Small intestine (tissue), 7 donors: ENCODE results near the gene TOE1. TPM values are rescaled to one million over a fixed set of nuclear protein-coding genes. Genes with fewer than 3 reads are reported as not detected.
"Not testable (repeated sequence)": the region's sequence is repeated elsewhere in the genome, so short reads cannot be mapped to it uniquely, and the experiment has no call there.

Source experiments
- DNase-seq, 2 donors: peaks; one replicate each; pipeline versions ENCODE4 v3.0.0 to v3.0.0-alpha.2; 2013
- FAIRE-seq: peaks from 2 replicates; lab custom pipeline; 2012; peaks lifted over from hg19 to GRCh38; lab: Jason Lieb, UNC
- H3K27ac ChIP-seq, 3 donors: one replicate each; pipeline ENCODE4 v1.5.1; 2013; ENCODE audit warnings: low read length in 2 of 3, mild to moderate bottlenecking in 2 of 3, control low read depth in 1 of 3, inconsistent platforms in 1 of 3, low read depth in 1 of 3, moderate library complexity in 1 of 3
- H3K27me3 ChIP-seq, 3 donors: one replicate each; pipeline ENCODE4 v1.6.1; 2013; ENCODE audit warnings: low read length in 3 of 3, inconsistent platforms in 1 of 3; ENCODE audit not compliant: control insufficient read depth in 3 of 3, insufficient read depth in 3 of 3
- H3K36me3 ChIP-seq, 3 donors: one replicate each; pipeline ENCODE4 v1.6.1; 2013; ENCODE audit warnings: low read length in 3 of 3, inconsistent platforms in 1 of 3, low read depth in 1 of 3, mild to moderate bottlenecking in 1 of 3, moderate library complexity in 1 of 3; ENCODE audit not compliant: control insufficient read depth in 3 of 3, insufficient read depth in 2 of 3
- H3K4me1 ChIP-seq, 3 donors: one replicate each; pipeline ENCODE4 v1.6.1; 2013; ENCODE audit warnings: low read length in 2 of 3, inconsistent platforms in 1 of 3, low read depth in 1 of 3, mild to moderate bottlenecking in 1 of 3, moderate library complexity in 1 of 3; ENCODE audit not compliant: control insufficient read depth in 3 of 3, insufficient read depth in 2 of 3
- H3K4me3 ChIP-seq, 3 donors: one replicate each; pipeline ENCODE4 v1.5.1; 2013; ENCODE audit warnings: low read length in 3 of 3, control low read depth in 1 of 3, inconsistent platforms in 1 of 3, low read depth in 1 of 3, mild to moderate bottlenecking in 1 of 3, moderate library complexity in 1 of 3
- H3K9me3 ChIP-seq, 2 donors: one replicate each; pipeline ENCODE4 v1.6.1; 2013; ENCODE audit warnings: low read depth in 1 of 2, low read length in 1 of 2; ENCODE audit not compliant: control insufficient read depth in 2 of 2, insufficient read depth in 1 of 2
- WGBS, 3 donors: extraction: QIAGEN DNeasy Blood & Tissue Kit; methylation state at CpG; one replicate each; pipeline ENCODE4 v1.1.7; 2013; 5-methylcytosine and 5-hydroxymethylcytosine counted together
- polyA plus RNA-seq, 4 donors: library from polyadenylated mRNA; stranded (reverse) in 3 of 4; unstranded in 1 of 4; fragments of 200-250 nt in 3 of 4; fragments of 120-200 nt in 1 of 4; gene quantifications; one replicate each; pipeline versions ENCODE4 v1.2.1 to v1.2.3, GENCODE V29; 2013
- donor health status: healthy with polysubstance abuse.
- donor health status: control.
- donor health status: control.
- donor health status: Bipolar disorder and iron deficiency.
- donor health status: healthy.

Gene TOE1
- polyA plus RNA-seq, 4 donors: 9.6 to 18.4 (median 13.8) TPM

- not testable (repeated sequence) for H3K9me3 ChIP-seq, DNase-seq, H3K4me3 ChIP-seq, H3K4me1 ChIP-seq, H3K36me3 ChIP-seq, FAIRE-seq, H3K27ac ChIP-seq, H3K27me3 ChIP-seq
- WGBS, 3 donors: 97 to 100% (median 98%) methylated on average over 4 of the region's 4 CpGs
Observed at GRCh38 chr1:45384213-45384612, 44.2 kb downstream of the TOE1 start.

GRCh38 chr1:45385302-45385701 is 45.3 kb downstream of the TOE1 start:
- Histone ChIP-seq H3K4me3 (no peak overlapping the region), H3K36me3 (peaks cover 0 to 5% (median 4%) of the 10 kb centered on the region in 3 donors), H3K27ac (no peak overlapping the region), H3K27me3 (no peaks in the 10 kb centered on the region), H3K4me1 (no peaks in the 10 kb centered on the region), H3K9me3 (no peaks in the 10 kb centered on the region)
- FAIRE-seq (no peak), DNase-seq (no peak)
- whole genome bisulfite sequencing, 3 donors: 75 to 92% (median 88%) methylated on average over 3 of the region's 3 CpGs

- H3K27ac ChIP-seq: no peak overlapping the region
- H3K36me3 ChIP-seq: peaks cover 0 to 5% (median 4%) of the 10 kb centered on the region in 3 donors
- no peak overlapping the region for H3K4me3 ChIP-seq
- FAIRE-seq (no peak), DNase-seq (no peak)
- H3K4me1 ChIP-seq: no peaks in the 10 kb centered on the region
- no peaks in the 10 kb centered on the region for H3K9me3 ChIP-seq
- WGBS, 3 donors: 89 to 98% (median 97%) methylated on average over 3 of the region's 3 CpGs
- no peaks in the 10 kb centered on the region for H3K27me3 ChIP-seq
Observed at GRCh38 chr1:45386219-45386618, 46.2 kb downstream of the TOE1 start.

Other genes with a start within 250 kb of the TOE1 start
- gene ZSWIM5, start 133.6 kb upstream of the TOE1 start, polyA plus RNA-seq: 1 to 10 TPM; 3.8 to 8.1 (median 4.3) TPM
- 10 to 100 TPM in 1 of 4 donors, 1 to 10 TPM in 3; 1.1 to 10.7 (median 4.1) TPM for gene HPDL, start 13.3 kb upstream of the TOE1 start, polyA plus RNA-seq
- gene MUTYH, start 270 bp downstream of the TOE1 start, polyA plus RNA-seq: 10 to 100 TPM; 17.1 to 37.6 (median 35.8) TPM
- 10 to 100 TPM in 3 of 4 donors, 1 to 10 TPM in 1; 5.5 to 22.1 (median 12.6) TPM for gene TESK2, start 151.0 kb downstream of the TOE1 start, polyA plus RNA-seq
- 1 to 10 TPM in 3 of 4 donors, under 1 TPM in 1; 0.67 to 4.8 (median 1.8) TPM for gene CCDC163, start 159.9 kb downstream of the TOE1 start, polyA plus RNA-seq
- 1 to 10 TPM; 1.3 to 8.8 (median 4.5) TPM for gene MMACHC, start 160.1 kb downstream of the TOE1 start, polyA plus RNA-seq
- 1,000 to 10,000 TPM in 1 of 4 donors, 100 to 1,000 TPM in 3; 222 to 1,200 (median 780) TPM for gene PRDX1, start 181.7 kb downstream of the TOE1 start, polyA plus RNA-seq
- gene AKR1A1, start 210.7 kb downstream of the TOE1 start, polyA plus RNA-seq: 100 to 1,000 TPM; 241 to 636 (median 313) TPM
- 100 to 1,000 TPM in 2 of 4 donors, 10 to 100 TPM in 2; 46.3 to 149 (median 96.9) TPM for gene NASP, start 243.9 kb downstream of the TOE1 start, polyA plus RNA-seq